Neuronal stem cell (in vitro differentiated cells): ENCODE data around the gene PLIN3.

ENCODE experiments used
- DNase-seq: peaks from one replicate; pipeline ENCODE4 v3.0.0-alpha.2; 2013; ENCODE audit warnings: low spot score
- H2AFZ ChIP-seq: one replicate; pipeline ENCODE4 v1.6.1; 2013; ENCODE audit warnings: mild to moderate bottlenecking, low read length, inconsistent platforms
- H2AK5ac ChIP-seq: 2 replicates; pipeline ENCODE4 v1.6.1; 2013; ENCODE audit warnings: low read depth, mild to moderate bottlenecking, inconsistent platforms, low read length, moderate library complexity, mixed read lengths
- H2BK120ac ChIP-seq: 2 replicates; pipeline ENCODE4 v1.6.1; 2013; ENCODE audit warnings: low read depth, mild to moderate bottlenecking, inconsistent platforms, low read length, moderate library complexity, mixed read lengths
- H2BK12ac ChIP-seq: one replicate; pipeline ENCODE4 v1.6.1; 2013; ENCODE audit warnings: low read length, inconsistent platforms
- H2BK15ac ChIP-seq: 2 replicates; pipeline ENCODE4 v1.6.1; 2013; ENCODE audit warnings: mild to moderate bottlenecking, low read length, inconsistent platforms, mixed read lengths
- H2BK5ac ChIP-seq: one replicate; pipeline ENCODE4 v1.6.1; 2013; ENCODE audit warnings: inconsistent platforms, mild to moderate bottlenecking, low read length, moderate library complexity
- H3K14ac ChIP-seq: one replicate; pipeline ENCODE4 v1.6.1; 2013; ENCODE audit warnings: low read length, inconsistent platforms
- H3K18ac ChIP-seq: 2 replicates; pipeline ENCODE4 v1.6.1; 2013; ENCODE audit warnings: low read length, inconsistent platforms
- H3K23ac ChIP-seq: 2 replicates; pipeline ENCODE4 v1.6.1; 2013; ENCODE audit warnings: low read depth, mild to moderate bottlenecking, mixed read lengths, low read length, inconsistent platforms; ENCODE audit not compliant: poor library complexity
- H3K27ac ChIP-seq: replicated peaks from 3 replicates; pipeline ENCODE4 v1.5.1; 2013; ENCODE audit warnings: low read length, inconsistent platforms
- H3K27me3 ChIP-seq, 3 experiments: 2 replicates each; pipeline ENCODE4 v1.6.1; 2013; ENCODE audit warnings: low read length in 3 of 3, mild to moderate bottlenecking in 2 of 3, inconsistent platforms in 1 of 3, low read depth in 1 of 3, mixed read lengths in 1 of 3, moderate library complexity in 1 of 3; ENCODE audit not compliant: control insufficient read depth in 3 of 3, insufficient read depth in 3 of 3
- H3K36me3 ChIP-seq, 2 donors: replicated peaks in 1 of 2; 2 replicates each; pipeline ENCODE4 v1.6.1; 2013; ENCODE audit warnings: low read length in 2 of 2; ENCODE audit not compliant: control insufficient read depth in 2 of 2, insufficient read depth in 2 of 2
- H3K4ac ChIP-seq: 2 replicates; pipeline ENCODE4 v1.6.1; 2013; ENCODE audit warnings: inconsistent platforms, mild to moderate bottlenecking, low read length, moderate library complexity
- H3K4me1 ChIP-seq, 2 donors: 1 replicate in 1 of 2; 2 replicates in 1 of 2; pipeline ENCODE4 v1.6.1; 2013; ENCODE audit warnings: low read length in 2 of 2, low read depth in 1 of 2; ENCODE audit not compliant: control insufficient read depth in 2 of 2, insufficient read depth in 1 of 2
- H3K4me2 ChIP-seq: one replicate; pipeline ENCODE4 v1.6.1; 2013; ENCODE audit warnings: mild to moderate bottlenecking, low read length, inconsistent platforms; ENCODE audit not compliant: insufficient read depth, poor library complexity, severe bottlenecking
- H3K4me3 ChIP-seq, 2 donors: 2 replicates each; pipeline ENCODE4 v1.5.1; 2013; ENCODE audit warnings: low read length in 2 of 2, mild to moderate bottlenecking in 2 of 2, inconsistent platforms in 1 of 2, moderate library complexity in 1 of 2
- H3K79me1 ChIP-seq: one replicate; pipeline ENCODE4 v1.6.1; 2013; ENCODE audit warnings: low read depth, mild to moderate bottlenecking, inconsistent platforms, low read length, moderate library complexity
- H3K9ac ChIP-seq: one replicate; pipeline ENCODE4 v1.6.1; 2013; ENCODE audit warnings: mild to moderate bottlenecking, low read depth, low read length, inconsistent platforms; ENCODE audit not compliant: poor library complexity
- H3K9me3 ChIP-seq, 2 donors: replicated peaks in 1 of 2; 2 replicates each; pipeline versions ENCODE3 to v1.6.1; 2013; ENCODE audit warnings: low read length in 2 of 2, mild to moderate bottlenecking in 2 of 2, inconsistent platforms in 1 of 2, low read depth in 1 of 2, mixed read lengths in 1 of 2, moderate library complexity in 1 of 2; ENCODE audit not compliant: control insufficient read depth in 2 of 2, insufficient read depth in 1 of 2
- H4K8ac ChIP-seq: one replicate; pipeline ENCODE4 v1.6.1; 2013; ENCODE audit warnings: low read depth, mild to moderate bottlenecking, inconsistent platforms, low read length, moderate library complexity
- H4K91ac ChIP-seq: one replicate; pipeline ENCODE4 v1.6.1; 2013; ENCODE audit warnings: low read length, low read depth, mild to moderate bottlenecking, inconsistent platforms; ENCODE audit not compliant: poor library complexity
- WGBS, 2 donors: extraction: QIAGEN DNeasy Blood & Tissue Kit; methylation state at CpG; one replicate each; pipeline ENCODE4 v1.1.7; 2013; ENCODE audit warnings: missing lambda C conversion rate in 2 of 2, mixed read lengths in 1 of 2; ENCODE audit not compliant: insufficient read length in 2 of 2, insufficient replicate concordance in 1 of 2; ENCODE audit errors: extremely low coverage in 2 of 2; 5-methylcytosine and 5-hydroxymethylcytosine counted together

PLIN3 gene

GRCh38 chr19:4814625-4815425 lies 52.6 kb downstream of the PLIN3 start:
- no peaks in the 10 kb centered on the region for H3K4me1 ChIP-seq
- no peak overlapping the region for H3K4ac ChIP-seq
- H3K18ac ChIP-seq, result no peak overlapping the region
- no peak overlapping the region for H4K91ac ChIP-seq
- H3K9me3 ChIP-seq, result peaks cover 3% of the 10 kb centered on the region in 2 donors
- H3K4me2 ChIP-seq, result no peak overlapping the region
- H3K79me1 ChIP-seq, result no peaks in the 10 kb centered on the region
- WGBS, 2 donors, result 100% methylated on average over 4 of the region's 7 CpGs; no CpG with 5 or more reads in 1 of the 2 donors
- no peak overlapping the region for H3K14ac ChIP-seq
- no peak overlapping the region for H2AK5ac ChIP-seq
- no peaks in the 10 kb centered on the region for H3K36me3 ChIP-seq
- H3K27ac ChIP-seq, result no peak overlapping the region
- H3K23ac ChIP-seq, result no peak overlapping the region
- no peaks in the 10 kb centered on the region for H3K27me3 ChIP-seq
- no peak overlapping the region for H2AFZ ChIP-seq
- no peak overlapping the region for H2BK120ac ChIP-seq
- no peak overlapping the region for H4K8ac ChIP-seq
- H2BK12ac ChIP-seq, result no peak overlapping the region
- no peak overlapping the region for H2BK5ac ChIP-seq
- no peak for DNase-seq
- no peak overlapping the region for H3K4me3 ChIP-seq
- H3K9ac ChIP-seq, result no peak overlapping the region
- H2BK15ac ChIP-seq, result no peak overlapping the region

- Histone ChIP-seq H3K79me1 (no peaks in the 10 kb centered on the region), H3K27me3 (no peaks in the 10 kb centered on the region), H2BK15ac (no peak overlapping the region), H3K4me3 (no peak overlapping the region), H2AFZ (no peak overlapping the region), H3K18ac (no peak overlapping the region), H3K4me1 (peaks cover 0 to 2% of the 10 kb centered on the region in 2 donors), H2BK12ac (no peak overlapping the region), H3K9me3 (peaks cover 3% of the 10 kb centered on the region in 2 donors), H4K8ac (no peak overlapping the region), H3K9ac (no peak overlapping the region), H3K23ac (no peak overlapping the region), H4K91ac (peak overlapping the region; percentile 53), H2BK5ac (peak overlapping the region; percentile 48), H2BK120ac (no peak overlapping the region), H3K27ac (no peak overlapping the region), H3K4me2 (no peak overlapping the region), H3K14ac (no peak overlapping the region), H2AK5ac (peak overlapping the region; percentile 83), H3K36me3 (no peaks in the 10 kb centered on the region), H3K4ac (no peak overlapping the region)
- no CpG with 5 or more reads among the region's 12 CpGs for WGBS, 2 donors
- peak; percentile 56 for DNase-seq
Observed at GRCh38 chr19:4811328-4812131, 55.9 kb downstream of the PLIN3 start.

- no CpG with 5 or more reads among the region's 6 CpGs for WGBS, 2 donors
- Histone ChIP-seq H3K27ac (no peak overlapping the region), H3K4me1 (peaks cover 0 to 2% of the 10 kb centered on the region in 2 donors), H2AK5ac (no peak overlapping the region), H2BK5ac (peak overlapping the region; percentile 53), H4K91ac (no peak overlapping the region), H2BK15ac (no peak overlapping the region), H4K8ac (no peak overlapping the region), H3K18ac (no peak overlapping the region), H2BK12ac (no peak overlapping the region), H2BK120ac (no peak overlapping the region), H3K4me3 (no peak overlapping the region), H3K9ac (no peak overlapping the region), H3K79me1 (no peaks in the 10 kb centered on the region), H3K9me3 (no peaks in the 10 kb centered on the region), H3K27me3 (no peaks in the 10 kb centered on the region), H3K4ac (no peak overlapping the region), H3K14ac (no peak overlapping the region), H2AFZ (peak overlapping the region; percentile 64), H3K36me3 (no peaks in the 10 kb centered on the region), H3K23ac (no peak overlapping the region), H3K4me2 (no peak overlapping the region)
- no peak for DNase-seq
Observed at GRCh38 chr19:4807188-4807587, 60.3 kb downstream of the PLIN3 start.

- Histone ChIP-seq H3K36me3 (no peaks in the 10 kb centered on the region), H2AFZ (no peak overlapping the region), H3K27ac (no peak overlapping the region), H2BK120ac (no peak overlapping the region), H4K91ac (no peak overlapping the region), H3K27me3 (no peaks in the 10 kb centered on the region), H2BK12ac (no peak overlapping the region), H3K14ac (no peak overlapping the region), H3K4me3 (no peak overlapping the region), H2AK5ac (no peak overlapping the region), H3K18ac (no peak overlapping the region), H3K23ac (no peak overlapping the region), H2BK5ac (no peak overlapping the region), H3K79me1 (no peaks in the 10 kb centered on the region), H3K9me3 (no peaks in the 10 kb centered on the region), H2BK15ac (no peak overlapping the region), H4K8ac (no peak overlapping the region), H3K4me2 (no peak overlapping the region), H3K9ac (no peak overlapping the region), H3K4me1 (peaks cover 0 to 2% of the 10 kb centered on the region in 2 donors), H3K4ac (no peak overlapping the region)
- WGBS, 2 donors, result no CpG with 5 or more reads among the region's 6 CpGs
- DNase-seq, result no peak
Observed at GRCh38 chr19:4806384-4806783, 61.1 kb downstream of the PLIN3 start.
